Measurements from ENCODE around the gene FBXO8. TPM values are rescaled to one million over a fixed set of nuclear protein-coding genes. Genes with fewer than 3 reads are reported as not detected.

Gene FBXO8
- total RNA-seq, 1 experiment from 2014 or later: 11.7 TPM

DNA sequence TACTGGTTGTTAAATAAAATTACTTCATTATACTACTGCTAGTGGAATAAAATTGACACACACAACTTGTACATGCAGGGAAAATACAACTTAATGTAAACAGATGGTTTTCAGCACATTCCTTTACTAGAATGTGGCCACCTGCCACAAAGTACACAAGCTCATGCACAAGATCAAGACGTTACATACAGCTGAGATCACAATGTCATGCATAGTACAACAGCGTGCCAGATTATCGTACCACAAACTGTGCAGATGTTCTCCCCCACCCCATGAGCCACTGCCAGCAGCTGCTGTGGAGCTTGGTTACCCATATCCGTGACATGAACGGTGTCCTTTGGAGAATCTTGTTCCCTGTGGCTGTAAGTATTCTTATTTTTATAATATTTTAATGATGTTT lies 27.7 kb downstream of the FBXO8 start:
- CTCF ChIA-PET: no interaction called here
- H3K27me3 ChIP-seq (replicated peaks; ENCODE audit: insufficient read depth, low read depth, low read length, poor library complexity): no peaks in the 10 kb centered on the region
- POLR2A ChIA-PET (ENCODE audit: low non-redundant PET): no interaction called here
- intact Hi-C loops (cut with micrococcal nuclease; ENCODE audit: unreplicated experiment): no loop called here
- H3K36me3 ChIP-seq (ENCODE audit: insufficient read depth, low read length, poor library complexity, severe bottlenecking): no peaks in the 10 kb centered on the region
- no peak for TF ChIP-seq EZH2 (IDR thresholded peaks at IDR 0.05; ENCODE audit: borderline replicate concordance, low read depth, low read length, poor library complexity, severe bottlenecking)
- TF ChIP-seq, protein P1, sequence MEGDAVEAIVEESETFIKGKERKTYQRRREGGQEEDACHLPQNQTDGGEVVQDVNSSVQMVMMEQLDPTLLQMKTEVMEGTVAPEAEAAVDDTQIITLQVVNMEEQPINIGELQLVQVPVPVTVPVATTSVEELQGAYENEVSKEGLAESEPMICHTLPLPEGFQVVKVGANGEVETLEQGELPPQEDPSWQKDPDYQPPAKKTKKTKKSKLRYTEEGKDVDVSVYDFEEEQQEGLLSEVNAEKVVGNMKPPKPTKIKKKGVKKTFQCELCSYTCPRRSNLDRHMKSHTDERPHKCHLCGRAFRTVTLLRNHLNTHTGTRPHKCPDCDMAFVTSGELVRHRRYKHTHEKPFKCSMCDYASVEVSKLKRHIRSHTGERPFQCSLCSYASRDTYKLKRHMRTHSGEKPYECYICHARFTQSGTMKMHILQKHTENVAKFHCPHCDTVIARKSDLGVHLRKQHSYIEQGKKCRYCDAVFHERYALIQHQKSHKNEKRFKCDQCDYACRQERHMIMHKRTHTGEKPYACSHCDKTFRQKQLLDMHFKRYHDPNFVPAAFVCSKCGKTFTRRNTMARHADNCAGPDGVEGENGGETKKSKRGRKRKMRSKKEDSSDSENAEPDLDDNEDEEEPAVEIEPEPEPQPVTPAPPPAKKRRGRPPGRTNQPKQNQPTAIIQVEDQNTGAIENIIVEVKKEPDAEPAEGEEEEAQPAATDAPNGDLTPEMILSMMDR (conservative IDR thresholded peaks at IDR 0.05; ENCODE audit: low read depth, low read length): no peak
- H3K27ac ChIP-seq (ENCODE audit: low read depth, low read length, poor library complexity, severe bottlenecking): no peak overlapping the region
- H3K4me1 ChIP-seq (ENCODE audit: insufficient read depth, low read length, poor library complexity, severe bottlenecking): peaks cover 33% of the 10 kb centered on the region
- no peak overlapping the region for H3K4me3 ChIP-seq (ENCODE audit: low read depth, low read length, poor library complexity, severe bottlenecking)
- no TSS peak for BruUV-seq (replicated peaks)
- peak; percentile 64 for DNase-seq (ENCODE audit: low spot score)
- no peaks in the 10 kb centered on the region for H3K9me3 ChIP-seq (ENCODE audit: low read depth, low read length, poor library complexity, severe bottlenecking)

DNA sequence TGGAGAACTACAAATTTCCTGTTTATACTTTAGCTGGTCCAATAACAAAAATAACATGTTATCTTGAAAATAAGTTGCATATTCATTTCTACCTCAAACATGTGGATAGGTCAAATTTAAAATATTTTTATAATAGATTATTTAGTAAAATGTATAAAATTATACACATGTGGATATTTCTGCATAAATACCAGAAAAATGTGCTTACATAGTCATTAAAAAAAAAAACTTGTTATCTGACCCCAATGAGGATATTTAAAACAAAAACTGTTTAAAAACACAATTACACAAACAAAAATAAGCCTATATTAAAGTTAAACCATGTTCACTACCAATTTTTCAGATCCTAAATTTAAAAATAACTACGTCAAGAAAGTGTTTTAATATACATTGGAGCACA lies 28.1 kb downstream of the FBXO8 start:
- no peak for TF ChIP-seq EZH2 (IDR thresholded peaks at IDR 0.05; ENCODE audit: borderline replicate concordance, low read depth, low read length, poor library complexity, severe bottlenecking)
- TF ChIP-seq, protein P1 (conservative IDR thresholded peaks at IDR 0.05; ENCODE audit: low read depth, low read length): no peak
- Histone ChIP-seq H3K4me1 (ENCODE audit: insufficient read depth, low read length, poor library complexity, severe bottlenecking) (peaks cover 29% of the 10 kb centered on the region), H3K9me3 (ENCODE audit: low read depth, low read length, poor library complexity, severe bottlenecking) (no peaks in the 10 kb centered on the region), H3K27me3 (replicated peaks; ENCODE audit: insufficient read depth, low read depth, low read length, poor library complexity) (no peaks in the 10 kb centered on the region), H3K36me3 (ENCODE audit: insufficient read depth, low read length, poor library complexity, severe bottlenecking) (no peaks in the 10 kb centered on the region), H3K4me3 (ENCODE audit: low read depth, low read length, poor library complexity, severe bottlenecking) (no peak overlapping the region), H3K27ac (ENCODE audit: low read depth, low read length, poor library complexity, severe bottlenecking) (no peak overlapping the region)
- ChIA-PET CTCF (no interaction called here), POLR2A (ENCODE audit: low non-redundant PET) (no interaction called here)
- intact Hi-C loops (cut with micrococcal nuclease; ENCODE audit: unreplicated experiment): no loop called here
- DNase-seq (ENCODE audit: low spot score): no peak
- no TSS peak for BruUV-seq (replicated peaks)

DNA sequence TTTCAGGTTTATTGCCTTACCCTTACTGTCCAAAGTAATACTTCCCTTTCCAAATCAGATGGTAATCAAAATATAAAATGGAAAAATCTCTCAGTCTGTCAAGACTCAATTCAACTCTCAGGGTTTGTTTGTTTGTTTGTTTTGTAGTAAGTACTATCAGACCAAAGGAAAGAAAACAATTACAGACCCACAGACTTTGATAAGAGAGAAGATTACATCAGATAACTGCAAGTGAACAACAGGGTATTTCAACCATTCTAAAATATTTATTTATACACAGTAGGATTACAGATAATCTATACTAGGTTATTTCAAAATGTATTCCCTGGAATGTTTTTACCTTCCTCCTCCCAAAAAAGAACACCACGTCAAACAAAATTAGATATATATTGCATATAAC lies 28.9 kb downstream of the FBXO8 start:
- peaks cover 21% of the 10 kb centered on the region for H3K4me1 ChIP-seq (ENCODE audit: insufficient read depth, low read length, poor library complexity, severe bottlenecking)
- no peaks in the 10 kb centered on the region for H3K27me3 ChIP-seq (replicated peaks; ENCODE audit: insufficient read depth, low read depth, low read length, poor library complexity)
- H3K9me3 ChIP-seq (ENCODE audit: low read depth, low read length, poor library complexity, severe bottlenecking): no peaks in the 10 kb centered on the region
- CTCF ChIA-PET: no interaction called here
- no peak for DNase-seq (ENCODE audit: low spot score)
- H3K27ac ChIP-seq (ENCODE audit: low read depth, low read length, poor library complexity, severe bottlenecking): no peak overlapping the region
- intact Hi-C loops (cut with micrococcal nuclease; ENCODE audit: unreplicated experiment): no loop called here
- POLR2A ChIA-PET (ENCODE audit: low non-redundant PET): no interaction called here
- H3K4me3 ChIP-seq (ENCODE audit: low read depth, low read length, poor library complexity, severe bottlenecking): no peak overlapping the region
- TF ChIP-seq, protein P1 (conservative IDR thresholded peaks at IDR 0.05; ENCODE audit: low read depth, low read length): no peak
- no peak for TF ChIP-seq EZH2 (IDR thresholded peaks at IDR 0.05; ENCODE audit: borderline replicate concordance, low read depth, low read length, poor library complexity, severe bottlenecking)
- no peaks in the 10 kb centered on the region for H3K36me3 ChIP-seq (ENCODE audit: insufficient read depth, low read length, poor library complexity, severe bottlenecking)
- no TSS peak for BruUV-seq (replicated peaks)
